ENCODE results near the gene P3H4.

DNA sequence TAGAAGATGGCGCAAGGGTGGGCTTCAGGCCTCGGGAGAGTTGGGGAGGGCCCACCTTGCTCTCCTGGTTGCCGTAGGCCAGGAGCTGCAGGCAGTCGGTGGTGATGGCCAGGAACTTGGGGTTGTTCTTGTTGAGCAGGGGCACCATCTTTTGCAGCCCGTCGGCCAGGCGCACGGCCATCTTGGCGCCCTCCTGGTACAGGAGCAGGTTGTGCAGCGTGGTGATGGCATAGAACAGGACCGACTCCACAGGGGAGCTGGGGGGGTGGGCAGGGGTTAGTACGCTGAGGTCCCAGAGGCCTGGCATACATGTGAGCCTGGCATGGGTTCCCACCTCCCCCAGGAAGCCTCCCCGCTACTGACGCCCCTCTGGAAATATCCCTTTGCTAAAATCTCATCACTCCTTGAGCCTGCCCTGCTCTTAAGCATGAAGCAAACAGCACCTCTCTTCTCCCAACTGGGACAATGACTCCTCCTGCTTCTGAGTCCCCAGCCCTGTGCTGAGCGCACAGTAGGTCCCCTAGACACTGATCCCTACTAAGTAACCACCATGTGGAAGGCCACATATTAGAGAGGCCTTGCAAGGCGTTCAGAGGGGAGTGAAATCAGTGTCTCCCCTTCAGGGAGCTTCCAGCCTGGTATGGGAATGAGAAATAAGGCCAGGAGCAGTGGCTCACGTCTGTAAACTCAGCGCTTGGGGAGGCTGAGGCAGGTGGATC lies 44.3 kb downstream of the P3H4 start:
- TF ChIP-seq CTCF (IDR thresholded peaks at IDR 0.05) (no peak), POLR2AphosphoS5 (IDR thresholded peaks at IDR 0.05) (no peak), POLR2A (IDR thresholded peaks at IDR 0.05) (no peak)

All from suprapubic skin (tissue), 4 donors.